ENCODE measurements around the gene GALNT14.

DNA sequence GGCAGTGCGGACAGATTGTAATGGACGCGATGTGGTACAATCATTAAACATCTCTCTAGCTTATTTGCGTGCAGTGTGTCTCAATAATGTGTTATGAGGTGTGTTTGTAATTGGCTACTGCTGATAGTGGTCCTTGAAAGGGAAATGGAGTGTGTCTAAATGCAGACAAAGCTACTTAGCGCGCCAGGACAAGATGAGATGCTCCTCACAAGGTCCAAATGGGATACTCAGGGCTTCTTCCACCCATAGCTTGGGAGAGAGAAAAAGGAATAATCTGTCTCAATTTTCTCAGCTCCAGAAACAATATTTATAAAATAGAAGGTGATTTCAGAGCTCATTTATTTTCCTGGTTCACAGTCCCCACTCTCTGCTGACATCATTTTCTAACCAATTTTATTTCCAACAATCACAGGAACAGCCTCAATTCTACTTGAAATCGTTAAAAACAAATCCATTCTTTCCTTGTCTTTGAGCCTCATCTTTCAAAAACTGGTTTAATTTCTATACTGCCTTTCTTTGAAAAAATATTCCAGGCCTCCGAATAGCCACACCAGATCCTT is 28.5 kb downstream of the GALNT14 start:
- TF ChIP-seq, protein P1, sequence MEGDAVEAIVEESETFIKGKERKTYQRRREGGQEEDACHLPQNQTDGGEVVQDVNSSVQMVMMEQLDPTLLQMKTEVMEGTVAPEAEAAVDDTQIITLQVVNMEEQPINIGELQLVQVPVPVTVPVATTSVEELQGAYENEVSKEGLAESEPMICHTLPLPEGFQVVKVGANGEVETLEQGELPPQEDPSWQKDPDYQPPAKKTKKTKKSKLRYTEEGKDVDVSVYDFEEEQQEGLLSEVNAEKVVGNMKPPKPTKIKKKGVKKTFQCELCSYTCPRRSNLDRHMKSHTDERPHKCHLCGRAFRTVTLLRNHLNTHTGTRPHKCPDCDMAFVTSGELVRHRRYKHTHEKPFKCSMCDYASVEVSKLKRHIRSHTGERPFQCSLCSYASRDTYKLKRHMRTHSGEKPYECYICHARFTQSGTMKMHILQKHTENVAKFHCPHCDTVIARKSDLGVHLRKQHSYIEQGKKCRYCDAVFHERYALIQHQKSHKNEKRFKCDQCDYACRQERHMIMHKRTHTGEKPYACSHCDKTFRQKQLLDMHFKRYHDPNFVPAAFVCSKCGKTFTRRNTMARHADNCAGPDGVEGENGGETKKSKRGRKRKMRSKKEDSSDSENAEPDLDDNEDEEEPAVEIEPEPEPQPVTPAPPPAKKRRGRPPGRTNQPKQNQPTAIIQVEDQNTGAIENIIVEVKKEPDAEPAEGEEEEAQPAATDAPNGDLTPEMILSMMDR (IDR thresholded peaks at IDR 0.05; ENCODE audit: insufficient read depth, low read depth, low read length), result no peak
- no peak for TF ChIP-seq EZH2 (IDR thresholded peaks at IDR 0.05; ENCODE audit: insufficient read depth, low read length)
